Measurements from ENCODE around the gene SPECC1L.

SPECC1L gene

DNA sequence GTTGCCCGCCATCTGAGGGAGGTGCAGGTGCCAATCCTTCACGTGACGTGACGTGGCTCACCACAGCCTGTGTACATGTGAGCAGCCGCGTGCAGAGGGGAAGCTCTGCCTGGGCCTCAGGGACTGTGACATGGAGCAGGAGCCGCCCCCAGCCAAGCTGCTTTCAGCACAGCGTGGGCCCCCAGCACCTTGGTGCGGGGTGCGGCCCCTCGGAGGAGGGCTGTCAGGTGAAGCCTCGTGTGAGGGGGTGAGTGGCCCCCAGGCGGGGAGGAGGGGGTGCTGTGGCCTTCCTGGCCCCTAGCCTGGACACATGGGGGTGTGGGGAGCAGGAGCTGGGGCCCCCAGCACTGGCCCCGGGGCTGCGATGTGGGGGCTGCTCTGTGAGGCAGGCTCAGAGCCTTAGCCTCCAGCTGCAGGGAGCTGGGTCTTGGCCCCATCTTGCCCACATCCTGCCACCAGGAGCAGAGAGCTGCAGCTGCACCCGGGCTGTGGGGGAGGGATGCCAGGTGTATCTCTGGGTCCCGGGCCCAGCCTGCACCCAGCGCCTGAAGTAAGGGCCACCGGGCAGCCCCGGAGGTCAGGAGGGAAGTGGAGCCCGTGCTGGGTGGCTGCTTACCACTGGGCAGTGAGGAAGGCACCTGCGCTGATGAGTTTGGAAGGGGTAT lies 157.0 kb downstream of the SPECC1L start, which contains the start of gene ADORA2A:
ADORA2A (plus strand) TSS at position 100 of the 665 bp plus-strand sequence. CDS start 5,806 bp downstream, outside the sequence.
- TF ChIP-seq POLR2AphosphoS5 (IDR thresholded peaks at IDR 0.05; ENCODE audit: low read depth, low read length), result no peak
- no peak for TF ChIP-seq TAF1 (IDR thresholded peaks at IDR 0.05; ENCODE audit: borderline replicate concordance, insufficient read depth, low read length)
- TF ChIP-seq, protein P1, sequence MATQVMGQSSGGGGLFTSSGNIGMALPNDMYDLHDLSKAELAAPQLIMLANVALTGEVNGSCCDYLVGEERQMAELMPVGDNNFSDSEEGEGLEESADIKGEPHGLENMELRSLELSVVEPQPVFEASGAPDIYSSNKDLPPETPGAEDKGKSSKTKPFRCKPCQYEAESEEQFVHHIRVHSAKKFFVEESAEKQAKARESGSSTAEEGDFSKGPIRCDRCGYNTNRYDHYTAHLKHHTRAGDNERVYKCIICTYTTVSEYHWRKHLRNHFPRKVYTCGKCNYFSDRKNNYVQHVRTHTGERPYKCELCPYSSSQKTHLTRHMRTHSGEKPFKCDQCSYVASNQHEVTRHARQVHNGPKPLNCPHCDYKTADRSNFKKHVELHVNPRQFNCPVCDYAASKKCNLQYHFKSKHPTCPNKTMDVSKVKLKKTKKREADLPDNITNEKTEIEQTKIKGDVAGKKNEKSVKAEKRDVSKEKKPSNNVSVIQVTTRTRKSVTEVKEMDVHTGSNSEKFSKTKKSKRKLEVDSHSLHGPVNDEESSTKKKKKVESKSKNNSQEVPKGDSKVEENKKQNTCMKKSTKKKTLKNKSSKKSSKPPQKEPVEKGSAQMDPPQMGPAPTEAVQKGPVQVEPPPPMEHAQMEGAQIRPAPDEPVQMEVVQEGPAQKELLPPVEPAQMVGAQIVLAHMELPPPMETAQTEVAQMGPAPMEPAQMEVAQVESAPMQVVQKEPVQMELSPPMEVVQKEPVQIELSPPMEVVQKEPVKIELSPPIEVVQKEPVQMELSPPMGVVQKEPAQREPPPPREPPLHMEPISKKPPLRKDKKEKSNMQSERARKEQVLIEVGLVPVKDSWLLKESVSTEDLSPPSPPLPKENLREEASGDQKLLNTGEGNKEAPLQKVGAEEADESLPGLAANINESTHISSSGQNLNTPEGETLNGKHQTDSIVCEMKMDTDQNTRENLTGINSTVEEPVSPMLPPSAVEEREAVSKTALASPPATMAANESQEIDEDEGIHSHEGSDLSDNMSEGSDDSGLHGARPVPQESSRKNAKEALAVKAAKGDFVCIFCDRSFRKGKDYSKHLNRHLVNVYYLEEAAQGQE (IDR thresholded peaks at IDR 0.05; ENCODE audit: insufficient read depth in 1 of 2, low read depth in 2 of 2, low read length in 2 of 2), result no peak
- TF ChIP-seq SIN3A (IDR thresholded peaks at IDR 0.05; ENCODE audit: borderline replicate concordance, insufficient read depth, low read length), result no peak
- no peak for TF ChIP-seq FOXP2 (optimal IDR thresholded peaks at IDR 0.05; ENCODE audit: borderline replicate concordance, extremely low read depth, extremely low read length, insufficient read depth)

DNA sequence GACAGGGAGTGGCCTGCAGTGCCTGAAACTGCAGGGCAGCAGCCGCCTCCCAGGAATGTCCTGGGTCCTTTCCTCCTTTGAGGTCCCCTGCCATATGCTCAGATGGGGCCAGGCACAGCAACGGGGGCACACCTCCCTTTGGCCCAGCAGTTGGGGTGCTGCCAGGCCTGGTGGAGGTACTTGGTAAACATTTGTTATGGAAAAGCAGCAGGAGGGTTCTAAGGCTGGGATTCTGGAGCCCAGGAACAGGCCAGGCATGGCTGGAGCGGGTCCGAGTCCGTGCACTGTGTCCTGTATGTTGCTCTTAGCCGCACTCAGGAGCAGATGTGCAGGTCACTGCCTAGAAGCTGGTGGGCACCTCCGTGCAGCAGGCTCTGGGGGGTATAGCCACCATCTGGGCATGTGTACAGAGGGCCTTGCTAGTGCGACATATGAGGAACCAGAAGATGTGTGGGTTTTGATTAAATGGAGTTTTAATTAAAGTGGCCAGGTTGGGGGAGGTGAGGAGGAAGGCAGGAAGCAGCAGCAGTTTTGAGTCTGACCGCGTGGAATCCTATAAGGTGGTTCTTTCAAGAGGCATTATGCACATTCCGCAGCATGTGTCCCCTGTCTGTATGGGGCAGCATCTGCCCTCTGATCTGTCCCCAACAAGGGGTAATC lies 158.2 kb downstream of the SPECC1L start:
- TF ChIP-seq SIN3A (IDR thresholded peaks at IDR 0.05; ENCODE audit: borderline replicate concordance, insufficient read depth, low read length) (no peak), FOXP2 (optimal IDR thresholded peaks at IDR 0.05; ENCODE audit: borderline replicate concordance, extremely low read depth, extremely low read length, insufficient read depth) (no peak), TAF1 (IDR thresholded peaks at IDR 0.05; ENCODE audit: borderline replicate concordance, insufficient read depth, low read length) (no peak), POLR2AphosphoS5 (IDR thresholded peaks at IDR 0.05; ENCODE audit: low read depth, low read length) (no peak)
- TF ChIP-seq, protein P1 (IDR thresholded peaks at IDR 0.05; ENCODE audit: insufficient read depth in 1 of 2, low read depth in 2 of 2, low read length in 2 of 2), result no peak

DNA sequence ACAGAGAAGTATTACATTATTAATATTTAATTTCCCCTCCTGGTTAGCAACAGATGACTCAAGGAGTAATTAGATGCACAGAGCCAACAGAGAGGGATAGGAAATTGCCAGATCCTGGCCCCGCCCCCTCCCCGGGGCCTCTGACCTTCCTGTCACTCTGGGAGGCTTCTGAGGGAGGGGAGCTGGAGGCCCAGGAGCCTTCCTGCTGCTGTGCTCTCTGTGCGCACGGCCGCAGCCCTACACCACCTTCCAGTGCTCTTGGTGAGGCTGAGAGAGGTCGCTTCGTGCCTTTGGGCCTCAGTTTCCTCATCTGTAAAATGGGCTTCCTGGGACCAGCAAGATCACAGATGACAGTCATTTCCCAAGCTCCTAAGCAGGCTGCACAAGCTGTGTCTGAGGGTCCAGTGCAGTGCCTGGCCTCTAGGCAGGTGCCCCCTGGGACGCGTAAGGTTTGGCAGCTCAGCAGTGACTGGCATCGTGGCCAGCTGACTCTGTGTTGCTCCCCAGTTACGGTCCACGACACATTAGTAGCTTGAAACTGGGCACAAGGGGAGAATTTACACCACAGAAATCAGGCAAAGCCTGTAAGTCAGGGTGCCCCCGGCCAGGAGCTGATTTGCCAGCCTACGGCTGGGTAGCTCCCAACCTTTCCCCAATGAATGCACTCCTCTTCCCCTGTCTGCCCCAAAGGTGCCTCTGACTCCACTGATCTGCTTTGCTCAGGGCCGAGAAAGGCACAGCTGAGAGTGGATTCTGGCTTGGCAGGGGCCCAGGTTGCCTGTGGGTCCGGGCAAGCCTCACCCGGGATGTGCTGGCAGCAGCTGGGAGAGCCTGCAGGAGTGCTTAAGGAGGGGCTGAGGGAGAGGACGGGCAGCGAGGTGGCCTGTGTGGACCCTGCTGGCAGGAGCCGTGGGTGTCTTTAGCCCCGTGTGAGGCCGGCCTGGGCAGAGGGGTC lies 159.1 kb downstream of the SPECC1L start:
- TF ChIP-seq, protein P1 (IDR thresholded peaks at IDR 0.05; ENCODE audit: insufficient read depth in 1 of 2, low read depth in 2 of 2, low read length in 2 of 2), result no peak
- TF ChIP-seq TAF1 (IDR thresholded peaks at IDR 0.05; ENCODE audit: borderline replicate concordance, insufficient read depth, low read length), result no peak
- no peak for TF ChIP-seq FOXP2 (optimal IDR thresholded peaks at IDR 0.05; ENCODE audit: borderline replicate concordance, extremely low read depth, extremely low read length, insufficient read depth)

DNA sequence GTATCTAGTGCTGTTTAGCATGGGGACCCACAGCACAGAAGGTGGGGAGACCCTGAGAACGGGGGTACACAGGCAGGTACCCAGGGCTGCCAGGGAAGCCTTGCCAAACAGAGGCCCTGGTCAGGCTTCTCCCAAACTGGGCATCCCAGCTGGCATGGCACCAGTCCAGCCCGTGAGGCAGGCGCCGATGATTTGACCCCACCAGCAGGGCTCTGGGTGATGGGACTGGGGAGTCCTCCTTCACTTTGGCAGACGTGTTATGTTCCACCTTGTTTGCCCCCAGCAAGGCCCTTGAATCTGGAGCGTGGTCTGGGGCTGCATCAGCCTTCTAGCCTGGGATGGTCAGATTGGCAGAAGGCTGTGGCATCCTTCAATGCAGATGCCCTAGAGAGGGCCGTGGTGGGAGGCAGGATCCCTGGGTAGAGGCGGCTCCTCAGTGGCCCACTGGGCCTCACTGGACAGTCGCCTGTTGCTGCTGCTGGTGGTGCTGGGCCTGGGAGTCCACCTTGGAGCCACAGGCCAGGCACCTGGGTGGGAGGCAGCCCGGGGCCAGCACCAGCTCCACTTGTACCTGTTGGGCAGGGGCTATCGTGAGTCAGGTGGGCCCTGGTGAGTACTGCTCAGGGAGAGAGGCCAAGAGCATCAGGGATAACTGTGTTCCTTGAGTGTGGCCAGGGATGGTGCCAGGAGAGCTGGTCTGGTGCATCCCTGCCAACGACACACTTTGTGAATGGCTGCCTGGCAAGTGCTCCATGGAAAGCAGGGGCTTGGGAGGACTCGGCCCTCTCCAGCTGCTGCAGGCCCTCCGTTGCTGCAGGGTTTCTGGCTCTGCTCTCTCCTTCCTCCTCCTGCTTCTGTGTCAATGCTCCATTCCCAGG lies 160.0 kb downstream of the SPECC1L start:
- TF ChIP-seq SIN3A (IDR thresholded peaks at IDR 0.05; ENCODE audit: borderline replicate concordance, insufficient read depth, low read length) (no peak), POLR2AphosphoS5 (IDR thresholded peaks at IDR 0.05; ENCODE audit: low read depth, low read length) (no peak), TAF1 (IDR thresholded peaks at IDR 0.05; ENCODE audit: borderline replicate concordance, insufficient read depth, low read length) (no peak), FOXP2 (optimal IDR thresholded peaks at IDR 0.05; ENCODE audit: borderline replicate concordance, extremely low read depth, extremely low read length, insufficient read depth) (no peak)
- TF ChIP-seq, protein P1 (IDR thresholded peaks at IDR 0.05; ENCODE audit: insufficient read depth in 1 of 2, low read depth in 2 of 2, low read length in 2 of 2), result no peak
